HepG2 (cell line): ENCODE data around the gene NLRC5. TPM values are rescaled to one million over a fixed set of nuclear protein-coding genes. Genes with fewer than 3 reads are reported as not detected.
A peak's percentile ranks its signal among the peaks of the same experiment; 100 is the strongest.

Experiments used
- CHD4 ChIP-seq: fragments of 200-600 bp; sonication (generic); IDR thresholded peaks from 2 replicates; pipeline ENCODE4 v1.7.0; 2017; ENCODE audit warnings: mild to moderate bottlenecking, low read length, borderline replicate concordance
- GATAD1 ChIP-seq: IDR thresholded peaks from 2 replicates; pipeline ENCODE4 v1.6.1; 2016; ENCODE audit warnings: missing genetic modification reagents, missing compliant biosample characterization
- ISL2 ChIP-seq: sonication (generic); formaldehyde crosslinking; IDR thresholded peaks from 2 replicates; pipeline ENCODE4 v1.5.0; 2020; ENCODE audit warnings: missing genetic modification reagents
- KDM5A ChIP-seq: fragments of 200-600 bp; sonication (generic); IDR thresholded peaks from 2 replicates; pipeline ENCODE4 v1.7.0; 2018; ENCODE audit warnings: antibody characterized with exemption, mild to moderate bottlenecking, low read length, borderline replicate concordance
- KLF12 ChIP-seq: sonication (generic); formaldehyde crosslinking; IDR thresholded peaks from 2 replicates; pipeline ENCODE4 v1.4.0; 2020; ENCODE audit warnings: missing genetic modification reagents, borderline replicate concordance
- MAZ ChIP-seq, 2 experiments: sonication (generic) in 1 of 2; formaldehyde crosslinking in 1 of 2; IDR thresholded peaks; 2 replicates each; pipeline versions ENCODE4 v1.5.0 to v1.6.1; 2012 to 2020; ENCODE audit warnings: low read depth in 2 of 2, mild to moderate bottlenecking in 2 of 2, borderline replicate concordance in 1 of 2, improper control_type of control experiment in 1 of 2, low read length in 1 of 2, missing genetic modification reagents in 1 of 2, moderate library complexity in 1 of 2
- MED13 ChIP-seq: sonication (generic); formaldehyde crosslinking; IDR thresholded peaks from 2 replicates; pipeline ENCODE4 v1.5.0; 2020; ENCODE audit warnings: missing genetic modification reagents
- MYC ChIP-seq: sonication (generic); formaldehyde crosslinking; IDR thresholded peaks from 2 replicates; pipeline ENCODE4 v1.9.0; 2021; ENCODE audit warnings: missing genetic modification reagents, borderline replicate concordance
- NFKB2 ChIP-seq: sonication (generic); formaldehyde crosslinking; IDR thresholded peaks from 2 replicates; pipeline ENCODE4 v1.4.0; 2020; ENCODE audit warnings: missing genetic modification reagents, borderline replicate concordance
- SKI ChIP-seq: fragments of 450-650 bp; IDR thresholded peaks from one replicate; pipeline ENCODE4 v1.6.1; 2018; ENCODE audit warnings: mild to moderate bottlenecking; ENCODE audit not compliant: partially characterized antibody
- SNAPC4 ChIP-seq: sonication (generic); formaldehyde crosslinking; IDR thresholded peaks from 2 replicates; pipeline ENCODE4 v1.4.0; 2020; ENCODE audit warnings: mild to moderate bottlenecking, missing genetic modification reagents
- SOX5 ChIP-seq: IDR thresholded peaks from 2 replicates; pipeline ENCODE4 v1.6.1; 2016; ENCODE audit warnings: borderline replicate concordance
- TCF7L2 ChIP-seq: IDR thresholded peaks from 2 replicates; pipeline ENCODE4 v1.6.1; 2011; ENCODE audit warnings: mild to moderate bottlenecking, low read depth, low read length, moderate library complexity
- TRIM22 ChIP-seq: fragments of 450-650 bp; IDR thresholded peaks from 2 replicates; pipeline ENCODE4 v1.6.1; 2017
- ZFP1 ChIP-seq: IDR thresholded peaks from 2 replicates; pipeline ENCODE4 v1.6.1; 2016
- ZNF512B ChIP-seq: sonication (generic); formaldehyde crosslinking; IDR thresholded peaks from 2 replicates; pipeline ENCODE4 v1.5.1; 2020; ENCODE audit warnings: missing genetic modification reagents, mild to moderate bottlenecking, borderline replicate concordance
- ZNF782 ChIP-seq: sonication (generic); formaldehyde crosslinking; IDR thresholded peaks from 2 replicates; pipeline ENCODE4 v1.4.0; 2020; ENCODE audit warnings: missing genetic modification reagents, mild to moderate bottlenecking, borderline replicate concordance
- ZSCAN25 ChIP-seq: sonication (generic); formaldehyde crosslinking; IDR thresholded peaks from 2 replicates; pipeline ENCODE4 v1.8.0; 2022; ENCODE audit warnings: mild to moderate bottlenecking, missing genetic modification reagents
- polyA plus RNA-seq, 8 experiments: library from polyadenylated mRNA; depleted of rRNA in 3 of 8; stranded (reverse) in 7 of 8; unstranded in 1 of 8; fragments of >200 nt; fragmentation: Illumina TruSeq in 4 of 8; extraction: Trizol in 4 of 8; gene quantifications; 2 replicates each; pipeline versions ENCODE4 v1.2.1 to v1.2.3, GENCODE V29; 2011 to 2016; ENCODE audit warnings: low read depth in 4 of 8, missing spikeins in 1 of 8, mixed read lengths in 1 of 8; ENCODE audit not compliant: insufficient read depth in 1 of 8
- total RNA-seq, 5 experiments: library from RNA; depleted of rRNA; stranded (reverse); fragments of >200 nt; fragmentation: Illumina TruSeq; extraction: Trizol; gene quantifications; 2 replicates each; pipeline ENCODE4 v1.2.3, GENCODE V29; 2016; ENCODE audit warnings: low read depth in 1 of 5

NLRC5 gene
- total and polyA plus RNA-seq, 2 of the 13 experiments (the other 11 are each of a cell fraction or from before 2014, with no cell fraction given) = 6.3 to 12.7 TPM

- TF ChIP-seq ZNF512B (CRISPR knock-in tag) (0 out of 2 replicates have a peak, but pooled peaks have one; percentile 68), KLF12 (CRISPR knock-in tag) (0 out of 2 replicates have a peak, but pooled peaks have one; percentile 37), NFKB2 (CRISPR knock-in tag) (0 out of 2 replicates have a peak, but pooled peaks have one; percentile 26), CHD4 (0 out of 2 replicates have a peak, but pooled peaks have one; percentile 15), GATAD1 (CRISPR knock-in tag) (0 out of 2 replicates have a peak, but pooled peaks have one; percentile 0), TCF7L2 (no peak), ISL2 (0 out of 2 replicates have a peak, but pooled peaks have one; percentile 5), KDM5A (no peak), SOX5 (no peak), ZSCAN25 (CRISPR knock-in tag) (no peak), ZNF782 (CRISPR knock-in tag) (no peak), SNAPC4 (no peak; the same call in 1 of the 2 replicates), MAZ (IDR thresholded peaks at IDR 0.05; ENCODE audit: borderline replicate concordance, low read depth, low read length) (no peak), MAZ (CRISPR knock-in tag; IDR thresholded peaks at IDR 0.05; ENCODE audit: low read depth) (no peak), ZFP1 (no peak), MED13 (no peak), TRIM22 (no peak), SKI (no peak), MYC (CRISPR knock-in tag) (peak; percentile 26; the same call in 1 of the 2 replicates)
These were observed 23.9 kb upstream of the NLRC5 start (continued) for GRCh38 chr16:56965149-56966092.
